GM23248 (cell line): ENCODE measurements around the gene PFKP. TPM values are rescaled to one million over a fixed set of nuclear protein-coding genes. Genes with fewer than 3 reads are reported as not detected.

Source experiments
- DNase-seq: peaks from one replicate; pipeline ENCODE4 v3.0.0-alpha.2; 2015
- H2AFZ ChIP-seq: fragments of 200-600 bp; sonication (generic); 2 replicates; pipeline ENCODE4 v1.6.1; 2016; ENCODE audit warnings: antibody characterized with exemption
- H3F3A ChIP-seq: fragments of 200-600 bp; sonication (generic); 2 replicates; pipeline ENCODE4 v1.6.1; 2016; ENCODE audit warnings: mild to moderate bottlenecking, antibody characterized with exemption, mixed run types; ENCODE audit not compliant: insufficient read depth
- H3K27ac ChIP-seq: fragments of 200-600 bp; sonication (generic); 2 replicates; pipeline ENCODE4 v1.5.1; 2016; ENCODE audit warnings: mild to moderate bottlenecking
- H3K27me3 ChIP-seq: fragments of 200-600 bp; sonication (generic); replicated peaks from 2 replicates; pipeline ENCODE4 v1.6.1; 2016; ENCODE audit warnings: mild to moderate bottlenecking; ENCODE audit not compliant: insufficient read depth
- H3K36me3 ChIP-seq: fragments of 200-600 bp; sonication (generic); 2 replicates; pipeline ENCODE4 v1.6.1; 2016; ENCODE audit warnings: low read depth, mild to moderate bottlenecking
- H3K4me1 ChIP-seq: fragments of 200-600 bp; sonication (generic); 2 replicates; pipeline ENCODE4 v1.6.1; 2016; ENCODE audit warnings: mild to moderate bottlenecking; ENCODE audit not compliant: insufficient read depth
- H3K4me2 ChIP-seq: fragments of 200-600 bp; sonication (generic); one replicate; pipeline ENCODE4 v1.6.1; 2016; ENCODE audit warnings: mild to moderate bottlenecking; ENCODE audit not compliant: unreplicated experiment
- H3K4me3 ChIP-seq: fragments of 200-600 bp; sonication (generic); 2 replicates; pipeline ENCODE4 v1.5.1; 2016; ENCODE audit warnings: mild to moderate bottlenecking
- H3K79me2 ChIP-seq: fragments of 200-600 bp; sonication (generic); 2 replicates; pipeline ENCODE4 v1.6.1; 2016; ENCODE audit warnings: mild to moderate bottlenecking; ENCODE audit not compliant: insufficient read depth
- H3K9ac ChIP-seq: fragments of 200-600 bp; sonication (generic); 2 replicates; pipeline ENCODE4 v1.6.1; 2016; ENCODE audit warnings: mild to moderate bottlenecking
- H3K9me2 ChIP-seq: fragments of 200-600 bp; sonication (generic); 2 replicates; pipeline ENCODE4 v1.6.1; 2016; ENCODE audit warnings: mixed run types, mild to moderate bottlenecking, moderate library complexity; ENCODE audit not compliant: insufficient read depth
- H3K9me3 ChIP-seq: fragments of 200-600 bp; sonication (generic); one replicate; pipeline ENCODE4 v1.6.1; 2017; ENCODE audit warnings: low read depth
- H4K20me1 ChIP-seq: fragments of 200-600 bp; sonication (generic); 2 replicates; pipeline ENCODE4 v1.6.0; 2016; ENCODE audit not compliant: insufficient read depth
- EZH2 ChIP-seq: fragments of 200-600 bp; sonication (generic); IDR thresholded peaks from 2 replicates; pipeline ENCODE4 v1.6.1; 2018; ENCODE audit warnings: antibody characterized with exemption, mild to moderate bottlenecking; ENCODE audit not compliant: insufficient read depth, poor library complexity, severe bottlenecking
- EZH2phosphoT487 ChIP-seq: fragments of 200-600 bp; sonication (generic); IDR thresholded peaks from 2 replicates; pipeline ENCODE4 v1.6.1; 2018; ENCODE audit warnings: antibody characterized with exemption, moderate library complexity, mild to moderate bottlenecking, low read depth; ENCODE audit not compliant: insufficient read depth
- WGBS, 2 experiments: methylation state at CpG; one replicate each; pipeline ENCODE4 v1.1.6; 2015 to 2017; ENCODE audit warnings: low lambda C conversion rate in 2 of 2, low coverage in 1 of 2; ENCODE audit errors: missing lambda C conversion rate in 2 of 2; 5-methylcytosine and 5-hydroxymethylcytosine counted together
- in situ Hi-C: fragments of 300-500 bp; cut with MboI; formaldehyde crosslinking; loops from 2 replicates; pipeline ENCODE4 v1.15.0; 2020
- polyA plus RNA-seq: library from polyadenylated mRNA; unstranded; fragments of >200 nt; fragmentation: Nextera tagmentation; extraction: Ambion mirVana; gene quantifications from 2 replicates; pipeline ENCODE4 v1.2.1, GENCODE V29; 2016
- total RNA-seq: library from RNA; depleted of rRNA; stranded (reverse); fragments of >200 nt; shearing (Covaris generic); gene quantifications from 2 replicates; pipeline ENCODE4 v1.2.3, GENCODE V29; 2014

Gene PFKP
- total and polyA plus RNA-seq, 2 experiments from 2014 or later, result 133 to 159 TPM

DNA sequence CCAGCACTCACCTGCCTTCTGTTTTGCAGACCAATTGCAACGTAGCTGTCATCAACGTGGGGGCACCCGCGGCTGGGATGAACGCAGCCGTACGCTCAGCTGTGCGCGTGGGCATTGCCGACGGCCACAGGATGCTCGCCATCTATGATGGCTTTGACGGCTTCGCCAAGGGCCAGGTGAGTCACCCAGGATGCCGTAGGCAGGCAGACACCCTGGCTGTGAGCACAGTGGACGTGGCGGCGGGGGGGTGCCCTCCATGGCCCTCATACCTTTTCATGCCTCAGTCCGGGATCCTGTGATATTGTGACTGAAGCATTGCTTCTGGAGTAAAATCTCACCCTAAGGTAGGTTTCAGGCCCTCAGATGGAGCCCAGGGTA, 46.0 kb downstream of the PFKP start:
- Histone ChIP-seq H3K36me3 (peaks cover 41% of the 10 kb centered on the region), H4K20me1 (no peaks in the 10 kb centered on the region), H3K4me2 (no peak overlapping the region), H2AFZ (no peak overlapping the region), H3K9me3 (no peaks in the 10 kb centered on the region), H3K9me2 (no peaks in the 10 kb centered on the region), H3K9ac (no peak overlapping the region), H3K4me3 (no peak overlapping the region), H3K27me3 (no peaks in the 10 kb centered on the region), H3K79me2 (no peaks in the 10 kb centered on the region), H3K27ac (no peak overlapping the region), H3K4me1 (peaks cover 1% of the 10 kb centered on the region; the same call in 1 of the 2 replicates), H3F3A (no peaks in the 10 kb centered on the region)
- TF ChIP-seq EZH2phosphoT487 (no peak), EZH2 (no peak)
- DNase-seq, result no peak
- in situ Hi-C loops, result no loop called here
- 88 to 94% methylated on average over 19 of the region's 19 CpGs for whole genome bisulfite sequencing, 2 experiments

DNA sequence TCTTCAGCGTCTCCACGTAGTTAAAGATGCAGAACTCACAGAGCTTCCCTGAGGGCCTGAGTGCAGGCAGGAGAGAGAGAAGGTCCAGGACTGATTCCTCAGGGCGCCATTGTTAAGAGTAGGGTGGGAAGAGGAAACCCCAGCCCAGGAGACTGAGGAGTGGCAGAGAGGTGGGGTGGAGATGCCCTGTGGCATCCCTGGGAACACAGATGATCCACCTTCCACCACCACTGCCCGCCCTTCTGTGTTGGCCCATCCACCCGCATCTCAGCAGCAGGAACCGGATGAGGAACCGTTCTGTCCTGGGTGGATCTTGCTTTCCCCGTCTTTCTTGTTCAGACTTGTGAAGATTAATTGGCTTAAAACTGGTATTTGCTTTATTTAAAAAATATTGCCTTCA, 48.3 kb downstream of the PFKP start:
- Histone ChIP-seq H3K9me2 (no peaks in the 10 kb centered on the region), H3K36me3 (peaks cover 34% of the 10 kb centered on the region)
- in situ Hi-C loops, result no loop called here

GRCh38 chr10:3116508-3117100, 49.3 kb downstream of the PFKP start:
- H3K4me2 ChIP-seq, result no peak overlapping the region
- peaks cover 32% of the 10 kb centered on the region for H3K36me3 ChIP-seq
- H3K4me1 ChIP-seq, result no peaks in the 10 kb centered on the region
- no peak for TF ChIP-seq EZH2phosphoT487
- WGBS, 2 experiments, result 76 to 78% methylated on average over 20 of the region's 20 CpGs
- H3F3A ChIP-seq, result no peaks in the 10 kb centered on the region
- H4K20me1 ChIP-seq, result no peaks in the 10 kb centered on the region
- no peaks in the 10 kb centered on the region for H3K79me2 ChIP-seq
- H3K9me3 ChIP-seq, result no peaks in the 10 kb centered on the region
- no peak overlapping the region for H3K27ac ChIP-seq
- no peak overlapping the region for H3K4me3 ChIP-seq
- in situ Hi-C loops, result no loop called here
- no peak for DNase-seq
- no peak overlapping the region for H2AFZ ChIP-seq
- no peaks in the 10 kb centered on the region for H3K9me2 ChIP-seq
- H3K9ac ChIP-seq, result no peak overlapping the region
- no peaks in the 10 kb centered on the region for H3K27me3 ChIP-seq

More for the DNA sequence above, 48.3 kb downstream of the PFKP start:
- no peaks in the 10 kb centered on the region for H3K27me3 ChIP-seq
- 90 to 91% methylated on average over 8 of the region's 8 CpGs for WGBS, 2 experiments
- no peak for TF ChIP-seq EZH2phosphoT487
- no peak for TF ChIP-seq EZH2
- no peak overlapping the region for H3K4me3 ChIP-seq
- no peak overlapping the region for H3K9ac ChIP-seq
- H2AFZ ChIP-seq, result no peak overlapping the region
- no peaks in the 10 kb centered on the region for H3F3A ChIP-seq
- H3K79me2 ChIP-seq, result no peaks in the 10 kb centered on the region
- H3K27ac ChIP-seq, result no peak overlapping the region
- no peak overlapping the region for H3K4me2 ChIP-seq
- no peaks in the 10 kb centered on the region for H3K4me1 ChIP-seq
- H3K9me3 ChIP-seq, result no peaks in the 10 kb centered on the region
- H4K20me1 ChIP-seq, result no peaks in the 10 kb centered on the region
- DNase-seq, result no peak

- Histone ChIP-seq H2AFZ (no peak overlapping the region), H4K20me1 (no peaks in the 10 kb centered on the region), H3K36me3 (peaks cover 24% of the 10 kb centered on the region), H3K9me3 (no peaks in the 10 kb centered on the region), H3K9ac (no peak overlapping the region), H3F3A (no peaks in the 10 kb centered on the region), H3K27ac (no peak overlapping the region), H3K9me2 (no peaks in the 10 kb centered on the region), H3K4me1 (no peaks in the 10 kb centered on the region), H3K4me2 (no peak overlapping the region), H3K4me3 (no peak overlapping the region), H3K27me3 (no peaks in the 10 kb centered on the region), H3K79me2 (no peaks in the 10 kb centered on the region)
- in situ Hi-C loops, result no loop called here
- WGBS, 2 experiments, result 90 to 91% methylated on average over 12 of the region's 12 CpGs
- TF ChIP-seq EZH2phosphoT487 (no peak), EZH2 (no peak)
- DNase-seq, result no peak
Measured at GRCh38 chr10:3117486-3117885, 50.1 kb downstream of the PFKP start.

DNA sequence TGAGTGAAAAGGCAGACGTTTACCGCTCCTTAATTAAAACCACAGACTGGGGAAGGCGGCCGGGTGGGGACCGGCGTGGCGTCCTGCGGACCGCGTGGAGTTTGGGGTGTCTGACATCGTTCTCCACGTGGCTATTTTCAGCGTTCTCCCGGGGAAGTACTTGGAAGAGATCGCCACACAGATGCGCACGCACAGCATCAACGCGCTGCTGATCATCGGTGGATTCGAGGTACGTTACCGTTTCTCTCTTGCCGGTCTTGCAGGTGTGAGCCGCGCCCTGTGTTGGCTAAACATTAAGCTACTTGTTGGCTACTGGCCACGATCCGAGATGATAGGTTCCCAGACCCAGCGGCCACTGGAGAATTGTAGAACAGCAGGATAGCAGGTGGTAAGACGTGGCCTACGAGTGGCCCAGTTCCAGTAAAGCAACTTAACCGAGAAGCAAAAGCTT, 51.3 kb downstream of the PFKP start:
- no peak for DNase-seq
- H3K27ac ChIP-seq, result no peak overlapping the region
- H3K4me3 ChIP-seq, result no peak overlapping the region
- peaks cover 28% of the 10 kb centered on the region for H3K36me3 ChIP-seq
- H3K27me3 ChIP-seq, result no peaks in the 10 kb centered on the region
- TF ChIP-seq EZH2phosphoT487 (no peak), EZH2 (no peak)
- H2AFZ ChIP-seq, result no peak overlapping the region
- no peaks in the 10 kb centered on the region for H3F3A ChIP-seq
- no peak overlapping the region for H3K4me2 ChIP-seq
- H3K9me2 ChIP-seq, result no peaks in the 10 kb centered on the region
- H3K4me1 ChIP-seq, result no peaks in the 10 kb centered on the region
- no peaks in the 10 kb centered on the region for H4K20me1 ChIP-seq
- in situ Hi-C loops, result no loop called here
- no peaks in the 10 kb centered on the region for H3K79me2 ChIP-seq
- H3K9ac ChIP-seq, result no peak overlapping the region
- WGBS, 2 experiments, result 91% methylated on average over 32 of the region's 32 CpGs
- H3K9me3 ChIP-seq, result no peaks in the 10 kb centered on the region
